ENCODE results near the gene SLC11A1.

SLC11A1 gene

GRCh38 chr2:218344090-218344754, 37.9 kb upstream of the SLC11A1 start:
- no peak for ATAC-seq
- TF ChIP-seq SNAI2 (CRISPR knock-in tag; IDR thresholded peaks at IDR 0.05) (no peak), TSHZ2 (CRISPR knock-in tag; IDR thresholded peaks at IDR 0.05) (no peak), RARB (CRISPR knock-in tag; IDR thresholded peaks at IDR 0.05) (no peak), ZNF565 (CRISPR knock-in tag; conservative IDR thresholded peaks at IDR 0.05; ENCODE audit: low read depth) (no peak), CSDC2 (CRISPR knock-in tag; IDR thresholded peaks at IDR 0.05) (no peak), CSRNP3 (CRISPR knock-in tag; IDR thresholded peaks at IDR 0.05) (no peak), GLIS3 (CRISPR knock-in tag; IDR thresholded peaks at IDR 0.05) (no peak), PATZ1 (CRISPR knock-in tag; IDR thresholded peaks at IDR 0.05; ENCODE audit: borderline replicate concordance) (no peak), TCF4 (CRISPR knock-in tag; IDR thresholded peaks at IDR 0.05; ENCODE audit: borderline replicate concordance) (no peak)

GRCh38 chr2:218344755-218345417, 37.2 kb upstream of the SLC11A1 start:
- TF ChIP-seq BACH2 (CRISPR knock-in tag; IDR thresholded peaks at IDR 0.05; ENCODE audit: borderline replicate concordance) = no peak
- no peak for ATAC-seq

- no peak for ATAC-seq
- no peak for TF ChIP-seq BACH2 (CRISPR knock-in tag; IDR thresholded peaks at IDR 0.05; ENCODE audit: borderline replicate concordance)
- TF ChIP-seq OSR1 (CRISPR knock-in tag; IDR thresholded peaks at IDR 0.05) = no peak
- no peak for TF ChIP-seq ESRRG (CRISPR knock-in tag; IDR thresholded peaks at IDR 0.05)
- no peak for TF ChIP-seq ZC3H10 (CRISPR knock-in tag; IDR thresholded peaks at IDR 0.05)
- TF ChIP-seq RARB (CRISPR knock-in tag; IDR thresholded peaks at IDR 0.05) = no peak
- TF ChIP-seq ZFP30 (CRISPR knock-in tag; IDR thresholded peaks at IDR 0.05) = no peak
- TF ChIP-seq ZNF565 (CRISPR knock-in tag; conservative IDR thresholded peaks at IDR 0.05; ENCODE audit: low read depth) = no peak
- TF ChIP-seq PPARA (CRISPR knock-in tag; IDR thresholded peaks at IDR 0.05; ENCODE audit: borderline replicate concordance) = no peak
- TF ChIP-seq CSRNP3 (CRISPR knock-in tag; IDR thresholded peaks at IDR 0.05) = no peak
- TF ChIP-seq CSDC2 (CRISPR knock-in tag; IDR thresholded peaks at IDR 0.05) = no peak
- no peak for TF ChIP-seq ZFP3 (CRISPR knock-in tag; IDR thresholded peaks at IDR 0.05)
- no peak for TF ChIP-seq CREB5 (CRISPR knock-in tag; IDR thresholded peaks at IDR 0.05; ENCODE audit: low read depth)
- no peak for TF ChIP-seq ISL1 (CRISPR knock-in tag; IDR thresholded peaks at IDR 0.05)
Measured at GRCh38 chr2:218345491-218346236, 36.4 kb upstream of the SLC11A1 start.
